ENCODE data around the gene TIMM21. TPM values are rescaled to one million over a fixed set of nuclear protein-coding genes. Genes with fewer than 3 reads are reported as not detected.

The TIMM21 gene
- total and polyA plus RNA-seq, 2 of the 13 experiments (the other 11 are each of a cell fraction or from before 2014, with no cell fraction given) = 29.6 to 62.3 TPM

- no peak for TF ChIP-seq HCFC1 (IDR thresholded peaks at IDR 0.05; ENCODE audit: low read depth, low read length)
- TF ChIP-seq TFAP4 (IDR thresholded peaks at IDR 0.05; ENCODE audit: borderline replicate concordance, low read depth) = no peak
- no peak for TF ChIP-seq U2AF1 (optimal IDR thresholded peaks at IDR 0.05; ENCODE audit: low read depth, low read length)
- TF ChIP-seq USF2 (IDR thresholded peaks at IDR 0.05; ENCODE audit: low read depth, low read length) = no peak
- no peak for TF ChIP-seq USF2 (CRISPR knock-in tag; IDR thresholded peaks at IDR 0.05; ENCODE audit: borderline replicate concordance)
- TF ChIP-seq ZNF484 (CRISPR knock-in tag; IDR thresholded peaks at IDR 0.05; ENCODE audit: borderline replicate concordance, low read depth) = no peak
- no peak for TF ChIP-seq LCORL (IDR thresholded peaks at IDR 0.05)
- TF ChIP-seq LCORL (CRISPR knock-in tag; IDR thresholded peaks at IDR 0.05) = no peak
- TF ChIP-seq MAZ (IDR thresholded peaks at IDR 0.05; ENCODE audit: borderline replicate concordance, low read depth, low read length) = no peak
- no peak for TF ChIP-seq MAZ (CRISPR knock-in tag; IDR thresholded peaks at IDR 0.05; ENCODE audit: low read depth)
- no peak for TF ChIP-seq BCLAF1 (IDR thresholded peaks at IDR 0.05)
- TF ChIP-seq MTA1 (CRISPR knock-in tag; IDR thresholded peaks at IDR 0.05; ENCODE audit: borderline replicate concordance) = no peak
- no peak for TF ChIP-seq SRSF1 (optimal IDR thresholded peaks at IDR 0.05; ENCODE audit: low read depth, low read length)
- H3K4me2 ChIP-seq (ENCODE audit: low read depth, low read length) = no peak overlapping the region
- no peaks in the 10 kb centered on the region for H4K20me1 ChIP-seq (ENCODE audit: insufficient read depth, low read length)
- ChIA-PET POLR2A (no interaction called here), CTCF (ENCODE audit: low intra/inter-chr PET ratio, low total read pairs) (no interaction called here)
- no peak overlapping the region for H3K9ac ChIP-seq (ENCODE audit: insufficient read depth, low read depth, low read length)
- WGBS (ENCODE audit: low lambda C conversion rate) = 0% methylated on average over 4 of the region's 4 CpGs
- in situ Hi-C loops (cut with HindIII; ENCODE audit: extremely low pct_ligation_motif_present, low pct_unique_long_range_greater_than_20kb) = no loop called here
- peaks cover 0 to 7% of the 10 kb centered on the region in 2 experiments; a peak in 2 of 5 replicates for H3K27me3 ChIP-seq (ENCODE audit: control insufficient read depth in 1 of 2, insufficient read depth in 2 of 2, low read length in 2 of 2)
- no peak overlapping the region for H3K4me3 ChIP-seq (replicated peaks in 1 of 3; ENCODE audit: insufficient read depth in 1 of 3, low read depth in 2 of 3, low read length in 3 of 3)
- FAIRE-seq (no peak), DNase-seq (ENCODE audit: low spot score) (no peak), ATAC-seq (no peak)
- H3K36me3 ChIP-seq (replicated peaks in 1 of 2; ENCODE audit: control insufficient read depth in 1 of 2, insufficient read depth in 2 of 2, low read length in 2 of 2) = no peaks in the 10 kb centered on the region
- H3K4me1 ChIP-seq (ENCODE audit: insufficient read depth, low read length) = no peaks in the 10 kb centered on the region
- intact Hi-C loops (cut with micrococcal nuclease; ENCODE audit: unreplicated experiment) = loop anchor here (5.0 kb wide), 1 partner anchor 73 kb away; no protein-coding TSS in a partner anchor
- no peaks in the 10 kb centered on the region for H3K79me2 ChIP-seq (ENCODE audit: insufficient read depth, low read length)
- no peak overlapping the region for H3K27ac ChIP-seq (ENCODE audit: extremely low read length, insufficient read depth, low read length)
- BruUV-seq (replicated peaks) = no TSS peak
- H2AFZ ChIP-seq (ENCODE audit: low read length) = no peak overlapping the region
- peaks cover 10% of the 10 kb centered on the region for H3K9me3 ChIP-seq (ENCODE audit: low read length)
Measured at GRCh38 chr18:74115046-74115445, 33.3 kb upstream of the TIMM21 start.

All from HepG2 (cell line).